K562 (cell line): Measurements from ENCODE around the gene SATB2. TPM values are rescaled to one million over a fixed set of nuclear protein-coding genes. Genes with fewer than 3 reads are reported as not detected.

Source experiments
- CCAR2 ChIP-seq: fragments of 200-400 bp; formaldehyde crosslinking; IDR thresholded peaks from 2 replicates; pipeline ENCODE4 v1.6.1; 2017; ENCODE audit warnings: mild to moderate bottlenecking, low read depth, low read length
- E2F6 ChIP-seq, 2 experiments: IDR thresholded peaks; 2 replicates each; pipeline ENCODE4 v1.6.1; 2011; ENCODE audit warnings: borderline replicate concordance in 1 of 2, control low read depth in 1 of 2, low read depth in 1 of 2, low read length in 1 of 2, mild to moderate bottlenecking in 1 of 2, mixed read lengths in 1 of 2, moderate library complexity in 1 of 2; ENCODE audit not compliant: insufficient read depth in 1 of 2, insufficient read length in 1 of 2, poor library complexity in 1 of 2, severe bottlenecking in 1 of 2; ENCODE audit errors: extremely low read depth in 1 of 2
- ESRRB ChIP-seq: fragments of 250-450 bp; sonication (Bioruptor Pico); IDR thresholded peaks from 2 replicates; pipeline ENCODE4 v1.5.0; 2020; ENCODE audit warnings: mild to moderate bottlenecking, moderate library complexity, borderline replicate concordance
- HMG20B ChIP-seq: fragments of 250-450 bp; sonication (Bioruptor Pico); IDR thresholded peaks from 2 replicates; pipeline ENCODE4 v1.5.0; 2021; ENCODE audit warnings: mild to moderate bottlenecking
- RFX1 ChIP-seq: fragments of 450-650 bp; IDR thresholded peaks from 2 replicates; pipeline ENCODE4 v1.6.1; 2016; ENCODE audit warnings: mild to moderate bottlenecking, moderate library complexity
- RNF2 ChIP-seq: sonication (generic); IDR thresholded peaks from 2 replicates; pipeline ENCODE4 v1.6.1; 2016
- SRSF1 ChIP-seq: fragments of 200-400 bp; formaldehyde crosslinking; IDR thresholded peaks from 2 replicates; pipeline ENCODE4 v1.6.1; 2017; ENCODE audit warnings: mild to moderate bottlenecking, low read depth, low read length, moderate library complexity
- U2AF2 ChIP-seq: fragments of 200-400 bp; formaldehyde crosslinking; optimal IDR thresholded peaks from 2 replicates; pipeline ENCODE3; 2017; ENCODE audit warnings: low read depth, mild to moderate bottlenecking, low read length
- YY1 ChIP-seq, 3 experiments: IDR thresholded peaks; 2 replicates each; pipeline ENCODE4 v1.6.1; 2011; ENCODE audit warnings: low read length in 2 of 3, mild to moderate bottlenecking in 2 of 3, moderate library complexity in 2 of 3, borderline replicate concordance in 1 of 3, control low read depth in 1 of 3, low read depth in 1 of 3; ENCODE audit not compliant: insufficient read depth in 3 of 3, insufficient replicate concordance in 2 of 3, control insufficient read depth in 1 of 3, insufficient read length in 1 of 3; ENCODE audit errors: extremely low read depth in 1 of 3
- ZNF3 ChIP-seq: fragments of 250-450 bp; sonication (Bioruptor Pico); IDR thresholded peaks from 2 replicates; pipeline ENCODE4 v1.5.0; 2021; ENCODE audit warnings: mild to moderate bottlenecking, moderate library complexity
- ZNF318 ChIP-seq, 2 experiments: fragments of 450-650 bp; IDR thresholded peaks; 2 replicates each; pipeline ENCODE4 v1.6.1; 2016; ENCODE audit warnings: mild to moderate bottlenecking in 2 of 2, borderline replicate concordance in 1 of 2, low read depth in 1 of 2, moderate library complexity in 1 of 2
- ZNF395 ChIP-seq: fragments of 200-800 bp; sonication (Bioruptor generic); IDR thresholded peaks from 2 replicates; pipeline ENCODE4 v1.6.1; 2017; ENCODE audit warnings: missing genetic modification characterization, missing compliant biosample characterization
- ZNF644 ChIP-seq: fragments of 200-800 bp; sonication (Bioruptor generic); IDR thresholded peaks from 2 replicates; pipeline ENCODE4 v1.6.1; 2016; ENCODE audit warnings: low read depth, missing genetic modification characterization, missing compliant biosample characterization
- polyA plus RNA-seq, 8 experiments: library from polyadenylated mRNA; depleted of rRNA in 4 of 8; stranded (reverse) in 5 of 8; unstranded in 3 of 8; fragments of >200 nt; fragmentation: Nextera tagmentation in 2 of 8; fragmentation: Illumina TruSeq in 1 of 8; extraction: Ambion mirVana in 2 of 8; extraction: Trizol in 1 of 8; gene quantifications; 2 replicates each; pipeline versions ENCODE4 v1.2.1 to v1.2.3, GENCODE V29; 2011 to 2014; ENCODE audit warnings: inconsistent platforms in 1 of 8, missing spikeins in 1 of 8
- total RNA-seq, 7 experiments: library from RNA; depleted of rRNA in 6 of 7; stranded (reverse); fragments of >200 nt in 6 of 7; fragmentation: Illumina TruSeq in 2 of 7; extraction: Trizol in 2 of 7; gene quantifications; 2 replicates each; pipeline versions ENCODE4 v1.2.1 to v1.2.3, GENCODE V29; 2011 to 2021; ENCODE audit warnings: low replicate concordance in 1 of 7

The SATB2 gene
- total and polyA plus RNA-seq, 9 of the 15 experiments (the other 6 are each of a cell fraction or from before 2014, with no cell fraction given): 4.5 to 34.0 (median 15.1) TPM

- TF ChIP-seq ZNF318 (IDR thresholded peaks at IDR 0.05; ENCODE audit: borderline replicate concordance in 1 of 2, low read depth in 1 of 2): no peak
- no peak for TF ChIP-seq ZNF644
- TF ChIP-seq E2F6 (IDR thresholded peaks at IDR 0.05; ENCODE audit: borderline replicate concordance in 1 of 2, extremely low read depth in 1 of 2, insufficient read depth in 1 of 2, insufficient read length in 1 of 2, low read depth in 1 of 2, low read length in 1 of 2, poor library complexity in 1 of 2, severe bottlenecking in 1 of 2): peak; percentile 60 to 64
- no peak for TF ChIP-seq ESRRB (CRISPR knock-in tag)
- TF ChIP-seq YY1 (IDR thresholded peaks at IDR 0.05; ENCODE audit: borderline replicate concordance in 1 of 3, control insufficient read depth in 1 of 3, extremely low read depth in 1 of 3, insufficient read depth in 3 of 3, insufficient read length in 1 of 3, insufficient replicate concordance in 2 of 3, low read depth in 1 of 3, low read length in 2 of 3): peak in 1 of 3 experiments; percentile 29
- TF ChIP-seq RFX1: no peak
- TF ChIP-seq U2AF2: no peak
- no peak for TF ChIP-seq SRSF1
- TF ChIP-seq RNF2: no peak
- no peak for TF ChIP-seq ZNF395 (CRISPR knock-in tag)
- TF ChIP-seq ZNF3 (CRISPR knock-in tag): no peak
- no peak for TF ChIP-seq CCAR2
- no peak for TF ChIP-seq HMG20B (CRISPR knock-in tag)
Measured at GRCh38 chr2:199458009-199458805, 468 bp upstream of the SATB2 start (continued).
